Osteocyte (in vitro differentiated cells): ENCODE measurements around the gene UBE2H. TPM values are rescaled to one million over a fixed set of nuclear protein-coding genes. Genes with fewer than 3 reads are reported as not detected.
"Not testable (repeated sequence)": the region's sequence is repeated elsewhere in the genome, so short reads cannot be mapped to it uniquely, and the experiment has no call there.

Experiments
- DNase-seq: peaks from one replicate; pipeline ENCODE4 v3.0.0; 2021; ENCODE audit warnings: mixed read lengths; ENCODE audit not compliant: unreplicated experiment; ENCODE audit errors: extremely low spot score
- H3K27ac Mint-ChIP-seq: one replicate; pipeline ENCODE4 v1.8.0; 2021; ENCODE audit warnings: mild to moderate bottlenecking, mixed read lengths; ENCODE audit not compliant: unreplicated experiment
- H3K27me3 Mint-ChIP-seq: one replicate; pipeline ENCODE4 v1.8.0; 2021; ENCODE audit warnings: mixed read lengths; ENCODE audit not compliant: unreplicated experiment
- H3K36me3 Mint-ChIP-seq: one replicate; pipeline ENCODE4 v1.8.0; 2021; ENCODE audit warnings: mixed read lengths; ENCODE audit not compliant: unreplicated experiment
- H3K4me1 Mint-ChIP-seq: one replicate; pipeline ENCODE4 v1.8.0; 2021; ENCODE audit warnings: mixed read lengths; ENCODE audit not compliant: unreplicated experiment
- H3K4me3 Mint-ChIP-seq: one replicate; pipeline ENCODE4 v1.8.0; 2021; ENCODE audit warnings: mild to moderate bottlenecking, moderate library complexity, mixed read lengths; ENCODE audit not compliant: unreplicated experiment
- H3K9me3 Mint-ChIP-seq: one replicate; pipeline ENCODE4 v1.8.0; 2021; ENCODE audit warnings: mixed read lengths; ENCODE audit not compliant: unreplicated experiment
- total RNA-seq: library from RNA; stranded (reverse); gene quantifications from 2 replicates; pipeline ENCODE4 v1.2.1, GENCODE V29; 2021
- TF ChIP-seq, protein P1 (sequence below): fragments of 200-600 bp; sonication (generic); IDR thresholded peaks from 2 replicates; pipeline ENCODE4 v1.5.0; 2021; ENCODE audit warnings: antibody characterized with exemption, mild to moderate bottlenecking, moderate library complexity

UBE2H gene
- total RNA-seq, 1 donor from 2014 or later: 160 TPM

GRCh38 chr7:129828989-129829736, 123.6 kb downstream of the UBE2H start:
- H3K27me3 Mint-ChIP-seq: no peaks in the 10 kb centered on the region
- peaks cover 65% of the 10 kb centered on the region for H3K4me1 Mint-ChIP-seq
- TF ChIP-seq, protein P1, sequence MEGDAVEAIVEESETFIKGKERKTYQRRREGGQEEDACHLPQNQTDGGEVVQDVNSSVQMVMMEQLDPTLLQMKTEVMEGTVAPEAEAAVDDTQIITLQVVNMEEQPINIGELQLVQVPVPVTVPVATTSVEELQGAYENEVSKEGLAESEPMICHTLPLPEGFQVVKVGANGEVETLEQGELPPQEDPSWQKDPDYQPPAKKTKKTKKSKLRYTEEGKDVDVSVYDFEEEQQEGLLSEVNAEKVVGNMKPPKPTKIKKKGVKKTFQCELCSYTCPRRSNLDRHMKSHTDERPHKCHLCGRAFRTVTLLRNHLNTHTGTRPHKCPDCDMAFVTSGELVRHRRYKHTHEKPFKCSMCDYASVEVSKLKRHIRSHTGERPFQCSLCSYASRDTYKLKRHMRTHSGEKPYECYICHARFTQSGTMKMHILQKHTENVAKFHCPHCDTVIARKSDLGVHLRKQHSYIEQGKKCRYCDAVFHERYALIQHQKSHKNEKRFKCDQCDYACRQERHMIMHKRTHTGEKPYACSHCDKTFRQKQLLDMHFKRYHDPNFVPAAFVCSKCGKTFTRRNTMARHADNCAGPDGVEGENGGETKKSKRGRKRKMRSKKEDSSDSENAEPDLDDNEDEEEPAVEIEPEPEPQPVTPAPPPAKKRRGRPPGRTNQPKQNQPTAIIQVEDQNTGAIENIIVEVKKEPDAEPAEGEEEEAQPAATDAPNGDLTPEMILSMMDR: no peak
- no peaks in the 10 kb centered on the region for H3K9me3 Mint-ChIP-seq
- DNase-seq: no peak
- no peak overlapping the region for H3K4me3 Mint-ChIP-seq
- peak overlapping the region; percentile 96 for H3K27ac Mint-ChIP-seq
- peaks cover 23% of the 10 kb centered on the region for H3K36me3 Mint-ChIP-seq

- H3K27ac Mint-ChIP-seq: no peak overlapping the region
- TF ChIP-seq, protein P1: no peak
- no peaks in the 10 kb centered on the region for H3K9me3 Mint-ChIP-seq
- no peaks in the 10 kb centered on the region for H3K27me3 Mint-ChIP-seq
- peaks cover 56% of the 10 kb centered on the region for H3K4me1 Mint-ChIP-seq
- no peak for DNase-seq
- no peak overlapping the region for H3K4me3 Mint-ChIP-seq
- peaks cover 13% of the 10 kb centered on the region for H3K36me3 Mint-ChIP-seq
Measured at GRCh38 chr7:129828078-129828762, 124.5 kb downstream of the UBE2H start.

- DNase-seq: no peak
- no peak overlapping the region for H3K4me3 Mint-ChIP-seq
- TF ChIP-seq, protein P1: no peak
Measured at GRCh38 chr7:129827467-129827990, 125.2 kb downstream of the UBE2H start.

GRCh38 chr7:129826895-129827294, 125.9 kb downstream of the UBE2H start:
- H3K27ac Mint-ChIP-seq: peak overlapping the region; percentile 14
- H3K9me3 Mint-ChIP-seq: not testable (repeated sequence)
- peaks cover 42% of the 10 kb centered on the region for H3K4me1 Mint-ChIP-seq

More at GRCh38 chr7:129827467-129827990, 125.2 kb downstream of the UBE2H start:
- Mint-ChIP-seq H3K27me3 (no peaks in the 10 kb centered on the region), H3K9me3 (no peaks in the 10 kb centered on the region), H3K36me3 (peaks cover 12% of the 10 kb centered on the region), H3K27ac (peak overlapping the region; percentile 14), H3K4me1 (peaks cover 49% of the 10 kb centered on the region)

DNA sequence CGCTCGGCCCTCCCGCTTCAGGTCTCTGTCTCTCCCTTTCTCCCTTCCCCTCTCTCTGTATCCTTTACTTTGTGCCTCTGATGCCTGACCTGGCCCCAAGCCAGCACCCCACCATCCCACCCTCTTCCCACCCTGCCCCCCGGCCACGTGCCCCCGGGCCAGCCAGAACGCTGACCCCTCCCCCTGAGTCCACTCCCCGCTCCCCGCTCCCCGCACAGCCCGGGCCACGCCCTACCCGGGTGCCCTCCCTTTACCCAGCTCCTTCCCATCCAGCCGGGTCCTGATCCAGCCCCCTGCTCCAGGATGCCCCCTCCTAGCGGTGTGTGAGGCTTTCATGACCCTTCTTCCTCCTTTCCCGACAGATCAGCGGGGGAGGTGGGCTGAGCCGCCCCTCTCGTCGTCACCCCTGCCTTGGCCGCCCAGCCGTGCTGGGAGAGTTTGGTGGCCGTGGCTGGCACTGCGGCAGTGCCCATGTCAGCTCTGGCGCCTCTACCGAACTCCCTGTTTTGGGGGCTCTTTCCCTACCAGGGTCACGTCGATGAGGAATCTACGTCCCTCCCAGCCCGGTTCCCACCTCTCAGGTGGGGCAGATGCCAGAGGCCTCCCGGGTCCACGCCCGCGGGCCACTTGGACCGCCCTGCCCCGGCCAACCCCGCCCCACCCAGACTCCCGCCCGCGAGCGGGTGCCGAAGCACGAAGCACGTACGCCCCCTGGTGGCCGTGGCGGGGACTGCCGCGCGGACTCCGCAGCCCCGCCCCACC, 127.4 kb downstream of the UBE2H start:
- H3K27me3 Mint-ChIP-seq: no peaks in the 10 kb centered on the region
- peaks cover 27% of the 10 kb centered on the region for H3K4me1 Mint-ChIP-seq
- TF ChIP-seq, protein P1: peak; percentile 94
- H3K27ac Mint-ChIP-seq: peak overlapping the region; percentile 78
- no peaks in the 10 kb centered on the region for H3K9me3 Mint-ChIP-seq
- peaks cover 13% of the 10 kb centered on the region for H3K36me3 Mint-ChIP-seq
- DNase-seq: peak; percentile 97
- H3K4me3 Mint-ChIP-seq: peak overlapping the region; percentile 93

More at GRCh38 chr7:129826895-129827294, 125.9 kb downstream of the UBE2H start:
- Mint-ChIP-seq H3K36me3 (peaks cover 14% of the 10 kb centered on the region), H3K4me3 (peak overlapping the region; percentile 29)
- not testable (repeated sequence) for DNase-seq, H3K27me3 Mint-ChIP-seq
